Stimulated activated CD4-positive, alpha-beta T cell treated with anti-CD3 and anti-CD28 coated beads, Interleukin-12 subunit alpha, Interleukin-12 subunit beta, amount 100 ng/mL, for 24 hours (primary cell): Measurements from ENCODE around the gene NKD1.

Experiments
- DNase-seq, 2 experiments: peaks; one replicate each; pipeline ENCODE4 v3.0.0-alpha.2; 2020; ENCODE audit warnings: low read depth in 2 of 2

Gene NKD1

DNA sequence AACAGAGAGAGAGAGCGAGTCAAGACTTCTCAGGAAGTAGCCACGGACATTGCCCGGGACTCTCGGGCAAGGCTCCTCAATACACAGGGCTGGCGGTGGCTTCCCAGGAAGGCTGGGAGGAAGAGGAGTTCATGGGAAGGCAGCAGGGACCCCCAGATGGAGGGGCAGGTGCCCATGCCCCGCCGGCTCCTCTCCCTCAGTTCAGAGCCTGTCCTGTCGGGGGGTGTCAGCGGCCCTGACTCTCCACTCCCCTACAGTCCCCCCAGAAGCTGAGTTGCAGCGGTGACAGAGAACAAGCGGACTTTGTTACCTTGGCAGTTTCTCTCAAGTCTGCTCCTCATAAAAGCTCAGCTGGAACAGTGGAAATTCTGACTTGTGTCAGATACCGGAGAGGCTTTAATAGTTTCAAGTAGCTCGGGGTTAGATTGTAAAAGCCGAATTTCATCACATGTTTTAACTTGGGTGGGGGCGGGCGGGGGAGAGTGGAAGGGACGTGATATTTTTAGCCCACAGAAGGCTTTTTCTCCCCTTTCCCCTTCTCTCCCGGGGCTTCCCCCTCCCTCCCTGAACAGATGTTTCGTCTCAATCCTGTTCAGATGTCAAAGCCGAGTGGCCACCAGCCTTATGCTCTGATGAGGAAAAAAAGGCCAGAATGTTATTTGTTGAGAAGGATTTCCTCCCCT, 65.2 kb downstream of the NKD1 start:
- no peak for DNase-seq

DNA sequence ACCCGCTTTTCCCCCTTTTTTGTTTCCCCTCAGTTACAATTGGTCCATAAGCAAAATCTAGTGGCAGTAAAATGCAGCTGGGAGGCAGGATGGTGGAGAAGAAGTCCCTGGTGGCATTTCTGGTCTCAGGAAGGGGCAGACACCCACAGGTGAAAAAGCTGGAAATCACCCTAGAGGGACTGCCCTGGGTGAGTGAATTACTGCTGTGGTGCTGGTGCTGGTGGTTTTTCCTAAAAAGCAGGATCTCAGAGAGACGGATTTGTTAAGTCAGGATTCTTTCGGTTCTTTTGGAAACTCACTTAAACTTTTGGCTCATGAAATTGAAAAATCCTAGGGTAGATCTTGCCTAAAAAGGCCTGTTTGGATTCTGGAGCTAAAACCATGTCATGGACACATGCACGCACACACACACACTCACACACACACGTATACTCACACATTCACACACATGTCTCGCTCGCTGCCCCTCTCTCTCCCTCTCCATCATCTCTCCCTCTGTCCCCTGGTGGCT, 65.8 kb downstream of the NKD1 start:
- no peak for DNase-seq

DNA sequence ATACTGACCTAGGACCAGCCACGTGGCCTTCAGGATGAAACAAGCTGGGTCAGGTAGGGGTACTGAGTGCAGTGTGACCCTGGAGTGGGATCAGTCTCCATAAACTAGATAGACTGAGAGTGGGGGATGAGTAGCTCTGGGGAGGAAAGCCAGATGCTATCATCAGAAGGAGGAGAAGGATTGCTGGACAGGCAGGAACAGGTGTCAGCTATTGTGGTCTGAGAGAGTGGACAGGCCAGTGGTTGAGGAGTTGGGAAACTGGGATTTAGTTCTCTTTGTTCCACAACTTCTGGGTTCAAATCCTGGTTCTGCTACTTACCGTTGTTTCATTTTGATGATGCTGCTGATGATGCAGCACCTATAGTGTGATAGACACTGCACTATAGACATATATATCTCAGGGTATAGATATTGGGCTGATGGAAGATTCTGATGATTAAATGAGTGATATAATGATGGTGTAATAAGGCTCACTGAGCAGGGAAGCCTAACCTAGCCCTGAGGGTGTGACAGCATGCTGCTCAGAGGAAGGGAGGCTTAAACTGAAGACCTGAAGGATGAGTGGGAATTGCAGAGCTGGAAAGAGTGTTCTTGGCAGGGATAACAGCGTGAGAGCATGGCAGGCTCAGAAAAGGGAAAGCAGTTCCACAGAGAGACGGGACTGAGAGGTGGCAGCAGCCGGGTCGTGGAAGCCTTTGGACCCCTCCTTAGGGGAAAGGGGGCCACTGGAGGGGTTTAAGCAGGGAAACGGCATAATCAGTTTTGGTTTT, 66.9 kb downstream of the NKD1 start:
- no peak for DNase-seq

DNA sequence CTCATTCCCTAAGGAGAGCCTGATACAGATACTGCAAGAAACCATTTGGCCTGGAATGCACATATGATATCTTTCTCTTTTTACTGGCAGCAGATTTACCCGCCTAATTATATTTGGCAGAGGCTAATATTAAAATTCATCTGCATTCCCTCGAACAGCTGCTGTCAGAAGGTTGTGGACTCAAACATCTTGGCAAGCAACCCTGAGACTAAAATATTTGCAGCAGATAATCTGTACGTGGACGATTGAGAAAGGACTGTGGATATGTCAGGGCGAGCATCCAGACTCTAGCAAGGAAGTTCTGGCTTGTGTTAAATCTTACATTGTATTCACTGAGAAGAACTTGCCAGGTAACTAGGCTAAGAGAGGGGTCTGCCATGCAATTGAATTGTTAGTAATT, 67.7 kb downstream of the NKD1 start:
- DNase-seq = no peak

DNA sequence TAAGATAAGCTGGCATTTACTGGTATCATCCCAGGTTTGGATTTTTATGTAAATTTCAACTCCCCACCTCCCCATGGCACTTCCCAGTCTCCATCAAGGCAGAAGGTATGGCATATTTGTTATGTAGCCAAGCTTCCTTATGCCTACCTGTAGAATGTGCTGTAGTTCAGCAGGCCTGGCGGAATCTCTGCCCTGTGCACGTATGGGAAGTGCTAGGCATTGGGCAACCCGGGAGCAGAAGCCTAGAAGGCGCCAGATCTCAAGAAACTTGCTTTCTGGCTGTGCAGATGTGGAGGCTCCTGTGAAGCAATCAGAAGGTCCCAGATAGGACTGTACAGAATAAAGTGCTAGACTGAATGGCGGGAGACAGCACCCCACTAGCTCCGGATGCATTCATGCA, 68.2 kb downstream of the NKD1 start:
- DNase-seq = no peak

DNA sequence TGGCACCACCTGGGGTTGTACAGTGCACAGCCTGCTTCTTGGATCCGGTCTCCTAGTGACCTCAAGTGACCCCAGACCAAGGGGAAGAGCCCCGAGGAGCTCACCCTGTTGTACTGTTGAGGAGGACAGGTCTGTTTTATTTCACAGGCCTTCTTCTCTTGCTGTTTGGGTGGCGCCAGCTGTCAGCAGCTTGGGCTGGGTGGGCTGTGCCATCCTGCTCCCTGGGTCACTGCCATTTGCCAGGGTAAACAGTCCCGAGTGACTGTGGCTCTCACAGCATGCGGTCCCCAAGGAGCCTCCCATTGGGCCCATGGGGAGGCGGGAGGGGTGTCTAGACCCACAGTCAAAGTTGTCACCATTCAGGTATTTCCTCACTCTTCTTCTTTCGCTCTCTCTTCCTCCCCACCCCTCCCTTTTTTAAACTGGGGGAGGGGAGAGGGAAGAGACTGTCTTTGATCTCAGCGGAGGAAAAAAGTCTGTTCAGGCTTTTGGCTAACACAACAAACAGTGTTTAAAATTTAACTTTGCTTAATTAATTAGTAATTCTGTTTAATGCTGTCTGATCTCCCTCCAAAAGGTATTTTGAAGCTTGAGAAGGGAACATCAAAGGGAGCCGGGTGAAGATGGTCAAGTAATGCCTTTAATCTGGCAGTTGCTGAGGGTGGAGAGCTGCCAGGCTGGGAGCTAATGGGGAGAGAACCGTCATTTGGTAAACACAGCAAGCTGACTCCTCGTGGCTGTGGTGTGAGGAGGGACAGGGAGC, 68.9 kb downstream of the NKD1 start:
- no peak for DNase-seq

DNA sequence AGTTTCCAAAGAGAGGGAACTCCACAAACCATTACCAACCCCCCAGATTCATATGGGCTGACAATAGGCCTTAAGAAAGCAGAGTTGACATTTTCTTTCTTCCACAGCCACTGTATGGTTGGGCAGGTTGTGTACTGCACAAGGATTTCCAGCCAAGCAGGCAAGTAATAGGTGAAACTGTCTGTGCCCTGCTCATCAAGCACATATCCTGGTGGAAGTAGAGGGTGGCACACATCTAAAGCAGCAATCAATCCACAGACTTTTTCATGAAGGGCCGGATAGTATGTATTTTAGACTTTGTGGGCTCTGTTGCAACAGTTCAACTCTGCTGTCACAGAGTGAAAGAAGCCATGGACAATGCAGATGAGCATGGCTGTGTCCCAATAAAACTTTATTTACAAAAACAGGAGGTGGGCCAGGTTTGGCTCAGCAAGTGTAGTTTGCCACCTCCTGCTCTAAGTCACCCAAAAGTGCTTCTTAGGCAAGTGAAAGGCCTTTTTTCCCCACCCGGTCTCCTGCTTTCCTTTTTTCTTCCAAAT, 69.5 kb downstream of the NKD1 start:
- DNase-seq = no peak

DNA sequence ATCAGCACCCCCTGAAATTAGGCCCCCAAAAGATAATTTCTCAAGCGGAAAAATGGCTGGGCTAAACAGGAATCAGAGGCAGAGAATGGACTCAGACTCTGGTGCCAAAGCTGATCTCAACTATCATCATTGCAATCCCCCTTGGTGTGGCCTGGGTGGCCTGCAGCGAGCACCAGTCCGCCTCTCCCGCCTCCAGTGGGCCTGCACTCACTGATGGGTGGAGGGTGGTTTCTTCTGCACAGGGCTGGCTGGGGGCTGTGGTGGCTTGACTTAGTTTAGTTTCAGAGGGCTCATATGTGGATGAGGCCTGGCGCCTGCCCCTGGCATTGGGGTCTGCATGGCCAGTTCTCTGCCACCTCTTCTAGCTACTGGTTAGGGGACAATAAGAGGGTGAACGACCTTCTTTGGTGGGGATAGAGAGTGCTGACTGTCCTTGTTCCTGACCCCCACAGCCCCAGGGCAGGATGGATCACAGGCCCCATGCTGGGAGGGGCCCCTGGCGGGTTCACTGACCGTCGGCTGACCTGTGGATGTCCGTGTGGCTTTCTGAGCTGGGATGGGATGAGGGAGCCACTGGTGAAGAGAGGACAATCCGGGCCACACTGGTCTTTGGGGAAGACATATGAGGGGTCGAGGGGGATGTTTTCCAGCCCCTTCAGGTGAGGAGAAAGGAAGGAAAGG, 70.2 kb downstream of the NKD1 start:
- no peak for DNase-seq

DNA sequence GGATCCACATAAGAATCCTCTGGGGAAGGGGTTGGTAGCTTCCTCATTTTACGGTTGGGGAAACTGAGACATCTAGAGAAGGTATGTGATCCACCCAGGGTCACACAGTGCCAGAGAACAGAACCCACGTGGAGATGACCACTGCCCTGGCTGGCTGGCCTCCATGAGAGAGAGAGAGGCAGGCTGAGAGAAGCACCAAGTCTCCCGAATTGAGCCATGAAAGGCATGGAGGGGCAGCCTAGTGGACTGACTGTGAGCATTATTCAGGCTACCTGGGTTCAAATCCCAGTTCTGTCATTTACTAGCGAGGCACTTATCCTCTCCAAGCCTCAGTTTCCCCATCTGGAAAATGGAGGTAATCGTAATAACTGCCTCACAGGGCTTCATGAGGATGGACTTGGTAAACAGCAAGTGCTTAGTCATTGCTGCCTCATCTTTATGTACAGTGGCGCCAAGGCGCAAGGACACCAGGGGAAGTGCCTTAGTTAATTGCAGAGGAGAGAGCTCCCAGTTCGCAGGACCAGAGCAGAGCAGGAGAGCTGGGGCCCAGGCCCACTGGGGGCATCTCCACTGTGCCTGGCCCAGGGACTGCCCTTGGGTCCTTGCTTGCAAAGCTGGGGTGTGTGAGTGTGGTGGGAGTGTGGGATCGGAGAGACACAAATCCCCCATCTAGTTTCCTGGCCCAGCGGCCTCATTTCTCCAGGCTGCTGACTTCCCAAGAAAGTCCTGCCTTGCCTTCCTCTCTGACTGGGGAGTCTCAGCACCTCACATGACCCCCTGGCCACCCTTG, 71.7 kb downstream of the NKD1 start:
- DNase-seq = no peak

DNA sequence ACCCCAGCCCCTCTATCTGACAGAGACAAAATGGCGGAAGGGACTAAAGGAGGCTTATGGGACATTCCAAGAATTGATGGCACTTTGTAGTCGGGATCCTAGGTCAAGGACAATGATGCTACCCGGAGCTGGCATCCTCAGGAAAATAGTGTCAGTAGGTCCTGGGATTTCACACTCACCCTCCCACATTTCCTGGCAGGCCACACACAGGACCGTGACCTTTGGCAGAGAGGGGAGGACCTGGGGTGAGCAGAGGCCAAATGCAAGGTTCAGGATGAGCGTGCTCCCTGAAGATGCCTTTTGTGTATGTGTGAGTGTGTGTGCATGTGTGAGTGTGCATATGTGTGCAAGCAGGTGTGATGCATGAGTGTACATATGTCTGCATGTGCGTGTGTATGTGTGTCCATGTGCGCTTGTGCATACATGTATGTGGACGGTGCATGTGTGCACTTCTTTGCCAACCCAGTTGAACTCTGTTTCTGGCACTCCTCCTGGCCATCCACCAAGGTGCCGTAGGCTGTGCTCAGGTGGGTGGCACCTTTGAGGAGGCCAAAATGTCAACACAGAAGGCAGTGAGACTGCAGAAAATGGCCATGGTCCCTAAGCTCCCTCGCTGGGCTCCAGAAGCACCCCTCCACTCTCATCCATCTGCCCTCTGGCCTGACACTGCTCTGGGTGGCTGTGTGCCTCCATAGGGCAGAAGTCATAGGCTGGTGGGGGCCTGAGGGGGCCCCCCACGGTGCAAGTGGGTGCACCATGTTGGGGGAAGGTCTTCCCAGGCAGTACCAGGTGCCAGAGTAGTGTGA, 72.7 kb downstream of the NKD1 start:
- DNase-seq = no peak

DNA sequence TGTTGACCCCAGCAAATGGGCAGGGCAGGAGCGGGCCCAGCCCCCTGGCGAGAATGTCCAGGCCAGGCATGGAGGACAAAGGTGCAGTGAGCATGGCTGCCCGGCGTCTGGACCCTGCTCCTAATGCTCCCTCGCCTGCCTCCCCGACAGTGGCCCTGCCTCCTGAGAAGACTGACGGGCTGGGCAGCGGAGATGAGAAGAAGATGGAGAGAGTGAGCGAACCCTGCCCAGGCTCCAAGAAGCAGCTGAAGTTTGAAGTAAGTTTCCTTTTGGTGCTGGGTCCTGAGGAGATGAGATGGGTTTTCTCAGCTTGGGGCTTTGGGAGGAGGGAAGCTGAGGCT, 73.2 kb downstream of the NKD1 start:
- DNase-seq = no peak

DNA sequence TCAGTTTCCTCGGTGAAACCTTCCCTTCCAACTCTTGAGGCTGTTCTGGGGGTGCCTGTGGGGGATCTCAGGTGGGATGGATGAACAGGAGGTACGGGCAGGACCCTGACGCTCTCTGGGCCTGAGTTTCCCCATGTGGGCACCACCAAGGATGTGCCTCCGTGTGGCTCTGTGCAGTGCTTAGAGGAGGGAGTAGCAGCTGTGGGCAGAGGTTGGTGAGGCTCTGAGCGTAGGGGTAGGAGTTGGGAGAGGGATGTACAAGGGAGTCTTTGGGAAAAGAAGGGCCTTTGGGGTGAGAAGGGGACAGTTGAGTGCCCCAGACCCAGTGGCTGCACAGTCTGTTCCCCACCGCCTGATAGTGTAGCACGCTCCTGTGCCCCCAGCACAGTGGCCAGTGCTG, 73.8 kb downstream of the NKD1 start:
- no peak for DNase-seq

DNA sequence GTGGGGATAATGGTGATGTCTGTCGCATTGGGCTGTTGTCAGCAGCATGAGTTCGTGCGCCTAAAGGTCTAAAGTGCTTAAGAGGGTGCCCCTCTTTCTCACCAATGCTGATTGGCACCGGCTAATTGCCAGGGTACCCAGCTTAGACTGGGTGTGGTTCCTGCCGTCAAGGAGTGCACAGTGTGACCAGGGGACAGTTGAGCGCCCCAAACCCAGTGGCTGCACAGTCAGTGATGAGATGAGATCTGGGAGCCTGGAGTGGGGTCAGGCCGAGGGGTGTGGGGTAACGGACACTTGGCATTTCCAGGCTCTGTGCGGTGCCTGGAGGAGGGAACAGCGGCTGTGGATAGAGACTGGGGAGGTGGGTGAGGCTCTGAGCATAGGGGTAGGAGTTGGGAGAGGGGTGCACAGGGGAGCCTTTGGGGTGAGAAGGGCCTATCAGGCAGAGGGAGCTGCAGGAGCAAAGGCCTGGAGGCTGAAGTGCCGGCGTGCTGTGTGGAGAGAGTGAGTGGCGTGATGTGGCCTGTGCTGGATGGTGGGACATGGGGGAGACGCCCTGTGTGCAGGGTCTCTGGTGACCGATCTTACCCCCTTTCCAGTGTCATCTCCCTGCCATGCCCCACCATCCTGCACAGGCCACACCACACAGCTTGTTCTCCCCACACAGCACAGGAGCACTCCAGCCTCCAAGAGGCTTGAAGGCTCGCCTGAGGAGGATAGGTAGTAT, 74.6 kb downstream of the NKD1 start:
- DNase-seq = no peak

DNA sequence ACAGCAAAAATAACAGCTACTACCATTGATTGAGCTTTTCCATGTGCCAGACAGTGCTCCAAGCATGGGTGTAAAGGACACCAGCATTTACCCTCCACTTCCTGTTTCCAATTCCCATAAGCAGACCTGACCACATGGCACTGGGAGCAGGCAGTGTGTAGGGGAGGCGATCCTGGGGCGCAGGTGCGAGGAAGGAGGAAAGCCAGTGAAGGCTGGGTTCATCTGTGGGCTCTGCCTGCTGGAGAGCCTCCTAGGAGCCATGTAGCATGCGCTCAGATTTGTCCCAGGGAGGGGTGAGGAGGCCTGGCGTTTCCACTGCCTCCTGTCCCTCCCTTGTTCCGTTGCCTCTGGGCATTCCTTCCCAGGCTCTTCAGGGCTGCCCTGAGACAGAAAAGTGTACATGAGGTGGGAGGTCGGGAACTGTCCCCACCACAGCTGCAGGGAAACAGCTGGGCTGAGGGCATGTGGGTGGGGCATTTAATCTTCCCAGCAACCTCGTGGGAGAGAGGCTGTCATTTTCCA, 76.3 kb downstream of the NKD1 start:
- no peak for DNase-seq

DNA sequence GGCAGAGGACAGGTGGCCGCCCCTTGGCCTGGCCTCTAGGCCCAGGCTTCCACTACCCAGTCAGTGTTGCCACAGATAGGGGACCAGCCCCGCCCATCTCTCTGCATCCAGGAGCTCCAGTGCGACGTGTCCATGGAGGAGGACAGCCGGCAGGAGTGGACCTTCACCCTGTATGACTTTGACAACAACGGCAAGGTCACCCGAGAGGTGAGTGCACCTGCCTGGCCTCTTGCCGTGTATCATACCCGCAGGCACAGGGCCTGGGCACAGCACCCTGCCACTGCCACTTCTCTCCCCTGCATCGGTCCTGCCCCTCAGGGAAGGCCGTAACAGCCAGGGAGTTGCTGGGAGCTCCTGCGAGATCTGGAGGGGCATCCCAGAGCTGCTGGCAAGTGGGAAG, 77.2 kb downstream of the NKD1 start:
- DNase-seq = no peak

DNA sequence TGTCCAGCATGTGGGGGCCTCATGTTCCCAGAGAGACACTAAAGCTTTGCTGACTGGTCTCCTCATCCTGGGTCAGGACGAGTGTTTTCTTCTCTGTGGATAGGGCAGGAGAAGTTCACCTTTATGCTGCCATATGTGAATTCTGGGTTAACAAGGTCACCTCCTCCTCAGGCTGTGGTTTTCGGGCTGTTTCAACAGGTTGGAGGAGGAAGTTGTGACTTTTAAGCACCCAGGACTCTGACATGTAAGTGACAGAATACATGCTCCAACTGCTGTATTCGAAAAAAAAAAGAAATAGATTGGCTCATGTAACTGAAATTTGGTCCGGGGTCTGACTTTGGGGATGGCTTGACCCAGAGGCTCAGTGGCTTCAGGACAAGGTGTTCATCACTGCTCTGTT, 78.7 kb downstream of the NKD1 start:
- no peak for DNase-seq

DNA sequence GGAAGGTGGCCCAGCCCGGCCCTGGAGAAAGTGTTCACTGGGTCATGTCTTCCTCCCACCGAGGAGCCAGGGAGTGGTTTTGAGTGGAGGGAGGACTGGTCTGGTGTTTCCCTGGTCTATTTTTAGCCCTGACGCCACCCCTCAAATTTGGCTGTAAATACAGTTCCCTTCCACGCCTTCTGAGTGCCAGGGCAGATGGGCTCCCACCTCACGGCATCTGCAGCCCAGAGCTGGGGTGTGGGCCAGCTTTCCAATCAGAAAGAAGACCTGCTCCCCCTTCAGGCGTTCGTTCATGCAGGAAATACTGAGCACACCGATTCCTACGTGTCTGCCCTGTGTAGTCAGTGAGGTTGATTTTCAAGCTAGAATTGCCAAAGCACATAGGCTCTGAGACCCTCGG, 79.2 kb downstream of the NKD1 start:
- DNase-seq = peak in 1 of 2 experiments; percentile 21

DNA sequence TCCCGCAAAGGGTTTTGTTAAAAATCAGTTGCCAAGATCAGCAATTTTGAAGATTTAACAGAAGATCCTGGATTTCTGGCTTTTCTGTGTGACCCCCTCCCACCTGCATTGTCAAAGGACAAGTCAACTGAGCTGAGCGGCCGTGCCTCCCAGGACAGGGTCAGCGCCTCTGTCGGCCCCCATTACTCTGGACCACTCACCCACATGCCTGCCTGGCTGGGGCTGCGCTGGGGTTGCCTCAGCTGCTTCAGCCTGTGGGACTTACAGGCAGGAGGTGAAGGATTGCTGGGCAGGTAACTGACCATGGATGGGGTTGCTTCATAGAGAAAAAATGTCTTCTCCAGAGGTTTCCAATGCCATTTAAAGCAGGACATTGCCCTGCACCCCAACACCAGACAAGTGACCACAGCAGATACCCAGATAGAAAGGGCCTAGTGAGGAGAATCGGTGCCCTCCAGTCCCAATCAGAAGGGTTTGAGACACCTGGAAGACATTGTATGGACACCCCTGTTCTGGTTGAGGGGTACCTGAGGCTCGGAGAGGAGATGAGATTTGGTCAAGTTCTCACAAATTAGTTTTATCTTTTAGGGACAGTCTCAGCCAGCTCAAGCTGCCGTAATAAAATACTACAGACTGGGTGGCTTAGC, 80.1 kb downstream of the NKD1 start:
- DNase-seq = no peak

DNA sequence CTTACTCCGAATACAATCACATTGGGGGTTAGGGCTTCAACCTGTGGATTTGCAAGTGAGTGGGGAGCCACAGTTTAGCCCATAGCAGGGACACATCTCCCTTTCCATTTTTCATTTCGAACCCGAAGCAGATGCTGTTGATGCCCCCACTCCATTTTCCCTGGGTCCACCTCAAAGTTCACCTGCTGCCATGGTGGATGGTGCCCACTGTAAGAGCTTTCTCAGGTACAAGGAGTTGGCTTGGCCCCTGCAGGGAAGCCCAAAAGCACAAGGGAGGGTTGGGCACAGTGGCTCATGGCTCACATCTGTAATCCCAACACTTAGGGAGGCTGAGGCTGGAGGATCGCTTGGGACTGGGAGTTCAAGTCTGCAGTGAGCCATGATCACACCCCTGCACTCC, 81.1 kb downstream of the NKD1 start:
- DNase-seq = no peak
